T-helper 1 cell treated with Interleukin-12 subunit alpha and Interleukin-12 subunit beta and Interleukin-4 antibody, amounts not matched to agents 30 ng/mL and 1 ng/mL, for 36 hours (primary cell): Measurements from ENCODE around the gene OR13F1. TPM values are rescaled to one million over a fixed set of nuclear protein-coding genes. Genes with fewer than 3 reads are reported as not detected.
"Not testable (repeated sequence)": the region's sequence is repeated elsewhere in the genome, so short reads cannot be mapped to it uniquely, and the experiment has no call there.

Experiments used
- intact Hi-C: fragments of 100-400 bp; cut with micrococcal nuclease; formaldehyde crosslinking; loops from one replicate; pipeline ENCODE4 v1.15.1; 2024
- total RNA-seq: library from RNA; stranded (reverse); gene quantifications from 2 replicates; pipeline ENCODE4 v1.2.3, GENCODE V29; 2022

The OR13F1 gene
- not detected in 2 replicates for total RNA-seq

GRCh38 chr9:104503963-104504362 is at the start of gene OR13F1:
Gene OR13F1 (plus strand): TSS chr9:104504263. CDS start chr9:104504263, 0 bp downstream.
- intact Hi-C loops, result no loop called here

GRCh38 chr9:104456831-104457230 is 47.2 kb upstream of the OR13F1 start:
- intact Hi-C loops, result no loop called here

GRCh38 chr9:104463864-104464263 is 40.2 kb upstream of the OR13F1 start:
- intact Hi-C loops, result no loop called here

- intact Hi-C loops, result no loop called here
These were observed 35.8 kb upstream of the OR13F1 start for GRCh38 chr9:104468261-104468660.

GRCh38 chr9:104482921-104483570 is 21.0 kb upstream of the OR13F1 start:
- intact Hi-C loops, result no loop called here

- intact Hi-C loops, result no loop called here
These were observed 19.0 kb upstream of the OR13F1 start for GRCh38 chr9:104485014-104485413.

- intact Hi-C loops, result no loop called here
These were observed 9.3 kb upstream of the OR13F1 start for GRCh38 chr9:104494808-104495207.

- intact Hi-C loops, result no loop called here
These were observed 623 bp upstream of the OR13F1 start for GRCh38 chr9:104503440-104503839.

- intact Hi-C loops, result no loop called here
These were observed 2.5 kb downstream of the OR13F1 start for GRCh38 chr9:104506565-104506964.

GRCh38 chr9:104514901-104515300 is 10.8 kb downstream of the OR13F1 start:
- intact Hi-C loops, result no loop called here

GRCh38 chr9:104520241-104520640 is 16.2 kb downstream of the OR13F1 start:
- intact Hi-C loops, result not testable (repeated sequence)

- intact Hi-C loops, result no loop called here
These were observed 23.0 kb downstream of the OR13F1 start, which contains the start of gene OR13C4 for GRCh38 chr9:104527109-104527508. Gene OR13C4 (minus strand): TSS chr9:104527209. CDS start chr9:104527209, 0 bp downstream.

- intact Hi-C loops, result no loop called here
These were observed 32.7 kb downstream of the OR13F1 start, which contains the start of gene OR13C3 for GRCh38 chr9:104536756-104537155. Gene OR13C3 (minus strand): TSS chr9:104536856. CDS start chr9:104536723, 133 bp downstream.

GRCh38 chr9:104539275-104539674 is 35.2 kb downstream of the OR13F1 start:
- intact Hi-C loops, result no loop called here

GRCh38 chr9:104544644-104545043 is 40.6 kb downstream of the OR13F1 start:
- intact Hi-C loops, result no loop called here

GRCh38 chr9:104553261-104553660 is 49.2 kb downstream of the OR13F1 start:
- intact Hi-C loops, result no loop called here

Other genes starting within 250 kb of the OR13F1 start
- not detected in 2 replicates for gene OR13C4, start 22.9 kb downstream of the OR13F1 start, total RNA-seq
- gene OR13C3, start 32.6 kb downstream of the OR13F1 start, total RNA-seq, result not detected in 2 replicates
- not detected in 2 replicates for gene OR13C8, start 64.9 kb downstream of the OR13F1 start, total RNA-seq
- not detected in 2 replicates for gene OR13C5, start 95.2 kb downstream of the OR13F1 start, total RNA-seq
- not detected in 2 replicates for gene OR13C2, start 101.4 kb downstream of the OR13F1 start, total RNA-seq
- not detected in 2 replicates for gene OR13C9, start 113.9 kb downstream of the OR13F1 start, total RNA-seq
- not detected in 2 replicates for gene OR13D1, start 190.3 kb downstream of the OR13F1 start, total RNA-seq
- 11.2 and 15.0 TPM in 2 replicates for gene NIPSNAP3A, start 243.4 kb downstream of the OR13F1 start, total RNA-seq